GM18505 (cell line): ENCODE measurements around the gene OVOL3.

ENCODE experiments used
- ATAC-seq: cut with Tn5 transposase; IDR thresholded peaks from one replicate; pipeline ENCODE4 v1.9.1; 2021; ENCODE audit not compliant: unreplicated experiment
- POLR2A ChIP-seq: IDR thresholded peaks from 4 replicates; pipeline ENCODE4 v1.6.1; 2011; ENCODE audit warnings: borderline replicate concordance; ENCODE audit not compliant: insufficient read depth, insufficient read length; ENCODE audit errors: extremely low read depth

The OVOL3 gene

GRCh38 chr19:36136964-36137686, 26.2 kb downstream of the OVOL3 start:
- TF ChIP-seq POLR2A = no peak

GRCh38 chr19:36139120-36139472, 28.2 kb downstream of the OVOL3 start:
- TF ChIP-seq POLR2A = no peak
- ATAC-seq = no peak

More at GRCh38 chr19:36136964-36137686, 26.2 kb downstream of the OVOL3 start:
- no peak for ATAC-seq

- peak; percentile 89 for ATAC-seq
- peak; percentile 91 for TF ChIP-seq POLR2A
Observed at GRCh38 chr19:36139473-36140303, 28.7 kb downstream of the OVOL3 start, which contains the start of gene CAPNS1. Gene CAPNS1, plus strand, starts transcription at chr19:36140066. Its CDS starts 946 bp downstream, at chr19:36141012.

DNA sequence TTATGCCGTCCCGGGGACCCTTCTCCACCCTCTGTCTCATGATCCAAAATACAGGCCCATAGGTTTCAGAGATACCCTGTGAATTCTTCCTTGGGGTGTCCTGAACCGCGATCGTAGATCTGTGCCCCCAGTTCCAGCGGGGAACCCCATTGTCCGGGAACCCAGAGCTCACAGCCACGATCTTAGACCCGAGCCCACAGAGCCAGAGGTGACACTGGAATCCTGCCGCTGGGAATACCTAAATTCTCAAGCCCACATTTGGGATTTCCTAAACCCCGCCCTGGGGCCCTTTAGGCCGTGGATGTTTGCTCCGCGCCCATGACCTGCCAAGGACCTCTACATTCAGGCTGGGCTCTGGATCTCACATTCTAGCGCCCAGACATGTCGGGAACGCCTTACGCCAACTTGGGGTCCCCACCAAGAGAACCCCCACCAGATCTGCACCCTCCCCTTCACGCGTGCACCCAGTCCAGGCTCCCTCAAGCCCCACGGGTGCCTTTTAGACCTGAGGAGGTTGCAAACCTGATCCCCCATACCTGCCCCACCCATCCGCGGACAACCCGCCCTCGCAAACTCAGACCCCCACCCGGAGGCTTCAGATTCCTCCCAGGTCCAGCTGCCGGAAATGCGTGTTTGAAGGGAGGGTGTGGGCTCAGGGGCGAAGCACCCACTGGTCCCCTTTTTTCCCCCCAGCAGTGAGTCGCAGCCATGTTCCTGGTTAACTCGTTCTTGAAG, 29.5 kb downstream of the OVOL3 start:
- no peak for TF ChIP-seq POLR2A
- ATAC-seq = peak; percentile 1

DNA sequence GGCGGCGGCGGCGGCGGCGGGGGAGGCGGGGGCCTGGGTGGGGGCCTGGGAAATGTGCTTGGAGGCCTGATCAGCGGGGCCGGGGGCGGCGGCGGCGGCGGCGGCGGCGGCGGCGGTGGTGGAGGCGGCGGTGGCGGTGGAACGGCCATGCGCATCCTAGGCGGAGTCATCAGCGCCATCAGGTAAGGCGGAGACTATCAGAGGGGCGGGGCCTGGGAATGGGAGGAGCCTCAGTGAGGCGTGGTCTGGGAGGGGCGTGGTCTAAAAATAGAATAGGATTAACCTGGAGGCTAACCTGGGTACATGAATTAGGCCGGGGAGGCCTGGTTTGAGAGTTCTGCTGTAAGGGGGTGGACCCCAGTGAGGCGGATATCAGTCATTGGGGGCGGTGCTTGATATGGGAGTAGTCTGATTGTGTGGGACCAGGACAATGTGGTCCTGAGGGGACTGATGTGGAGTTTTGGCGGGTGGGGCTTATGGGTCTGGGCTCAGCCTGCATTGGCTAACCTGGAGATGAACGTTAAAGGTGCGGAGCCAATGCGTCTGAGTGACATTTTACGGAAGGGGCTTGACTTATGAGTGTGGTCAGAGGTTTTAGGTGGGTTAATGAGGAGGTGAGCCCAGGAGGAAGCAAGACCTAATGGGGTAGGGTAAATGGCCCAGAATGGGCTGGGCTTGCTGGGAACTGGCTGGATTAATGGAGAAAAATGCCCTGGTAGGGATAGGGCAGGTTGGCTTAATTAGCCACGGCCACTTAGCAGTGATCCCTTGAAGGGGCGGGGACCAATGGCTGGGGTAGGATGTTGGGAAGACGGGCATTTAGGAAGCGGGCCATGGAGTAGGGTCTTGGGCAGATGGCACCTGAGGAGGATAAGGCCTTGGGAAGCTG, 30.3 kb downstream of the OVOL3 start:
- TF ChIP-seq POLR2A = no peak
- ATAC-seq = peak; percentile 38

DNA sequence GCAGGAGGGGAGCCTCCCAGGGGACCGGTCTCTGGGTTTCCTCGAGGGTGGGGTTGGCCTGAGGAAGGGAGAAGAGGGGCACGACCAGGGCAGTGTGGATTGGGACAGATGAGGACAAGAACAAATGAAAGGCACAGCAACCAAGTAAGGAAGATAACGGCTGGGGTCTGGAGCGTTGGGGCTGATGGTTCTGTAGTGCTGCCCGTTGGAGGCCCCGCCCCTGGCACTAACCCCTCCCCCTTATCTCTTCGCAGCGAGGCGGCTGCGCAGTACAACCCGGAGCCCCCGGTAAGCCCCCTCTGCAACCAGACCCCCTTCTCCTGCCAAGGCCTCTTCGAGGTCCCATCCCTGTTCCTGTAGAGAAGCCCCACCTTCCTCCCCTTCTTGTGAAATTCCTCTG, 31.1 kb downstream of the OVOL3 start:
- TF ChIP-seq POLR2A = no peak
- no peak for ATAC-seq

DNA sequence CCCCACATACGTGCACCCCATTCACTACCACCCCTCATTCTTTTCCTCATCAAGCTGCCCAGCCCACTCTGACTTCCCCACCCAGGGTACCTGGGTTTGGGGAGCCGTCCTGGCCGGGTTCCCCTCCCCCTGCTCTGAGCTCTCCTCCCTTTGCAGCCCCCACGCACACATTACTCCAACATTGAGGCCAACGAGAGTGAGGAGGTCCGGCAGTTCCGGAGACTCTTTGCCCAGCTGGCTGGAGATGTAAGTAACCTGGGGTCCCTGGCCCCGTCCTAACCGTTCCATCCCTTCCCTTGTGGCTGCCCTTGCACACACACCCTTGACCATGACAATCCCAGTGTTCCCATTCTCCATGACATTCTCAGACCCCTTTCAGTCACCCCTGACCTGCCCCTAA, 31.6 kb downstream of the OVOL3 start:
- no peak for ATAC-seq
- no peak for TF ChIP-seq POLR2A

DNA sequence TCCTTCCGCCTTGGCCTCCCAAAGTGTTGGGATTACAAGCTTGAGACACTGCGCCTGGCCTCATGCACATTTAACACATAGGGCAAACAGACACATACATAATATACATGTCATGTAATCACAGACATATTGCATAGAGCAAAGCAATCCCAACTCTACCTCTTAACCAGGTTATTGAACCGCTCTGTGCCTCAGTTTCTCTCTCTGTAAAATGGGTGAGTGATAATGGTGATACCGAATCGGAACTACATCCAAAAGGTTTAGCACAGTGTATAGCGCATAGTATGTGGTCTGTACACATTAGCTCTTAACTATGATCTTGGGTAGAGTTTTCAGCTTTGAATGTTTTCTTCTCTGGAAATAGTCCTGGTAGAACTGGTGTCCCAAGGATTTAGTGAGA, 33.7 kb downstream of the OVOL3 start:
- no peak for TF ChIP-seq POLR2A
- ATAC-seq = no peak

DNA sequence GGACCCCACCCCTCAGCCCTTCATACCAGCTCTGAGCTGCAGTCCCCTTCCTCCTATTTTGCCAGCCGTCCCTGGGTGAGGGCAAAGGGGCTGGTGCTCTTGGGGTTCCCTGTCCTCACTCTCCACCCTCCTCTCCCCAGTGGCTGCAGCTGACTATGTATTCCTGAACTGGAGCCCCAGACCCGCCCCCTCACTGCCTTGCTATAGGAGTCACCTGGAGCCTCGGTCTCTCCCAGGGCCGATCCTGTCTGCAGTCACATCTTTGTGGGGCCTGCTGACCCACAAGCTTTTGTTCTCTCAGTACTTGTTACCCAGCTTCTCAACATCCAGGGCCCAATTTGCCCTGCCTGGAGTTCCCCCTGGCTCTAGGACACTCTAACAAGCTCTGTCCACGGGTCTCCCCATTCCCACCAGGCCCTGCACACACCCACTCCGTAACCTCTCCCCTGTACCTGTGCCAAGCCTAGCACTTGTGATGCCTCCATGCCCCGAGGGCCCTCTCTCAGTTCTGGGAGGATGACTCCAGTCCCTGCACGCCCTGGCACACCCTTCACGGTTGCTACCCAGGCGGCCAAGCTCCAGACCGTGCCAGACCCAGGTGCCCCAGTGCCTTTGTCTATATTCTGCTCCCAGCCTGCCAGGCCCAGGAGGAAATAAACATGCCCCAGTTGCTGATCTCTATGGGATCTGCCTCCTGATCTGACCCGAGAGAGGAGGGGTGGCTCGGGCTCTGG, 38.9 kb downstream of the OVOL3 start:
- no peak for ATAC-seq

DNA sequence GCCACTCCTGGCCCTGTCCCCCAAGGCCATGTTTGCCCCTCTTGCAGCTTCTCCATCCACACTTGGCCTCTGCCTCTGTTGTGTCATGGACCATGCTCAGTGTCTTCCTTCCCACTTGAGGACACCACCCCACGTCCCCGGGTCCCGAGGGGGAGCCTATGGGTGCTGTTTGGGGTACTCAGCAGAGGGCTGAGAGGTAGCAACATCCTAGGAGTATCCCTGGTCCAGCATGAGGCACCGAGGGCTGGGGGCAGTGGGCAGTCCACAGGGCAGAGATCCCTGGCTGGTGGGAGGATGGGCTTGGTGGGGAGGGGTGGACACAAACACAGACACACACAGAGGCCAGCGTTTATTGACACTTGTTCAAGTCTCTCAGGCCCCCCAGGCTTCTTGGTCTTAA, 39.6 kb downstream of the OVOL3 start:
- no peak for TF ChIP-seq POLR2A
- no peak for ATAC-seq

More for the DNA sequence above, 38.9 kb downstream of the OVOL3 start:
- TF ChIP-seq POLR2A = no peak

- ATAC-seq = no peak
- TF ChIP-seq POLR2A = no peak
Observed at GRCh38 chr19:36151144-36152018, 40.4 kb downstream of the OVOL3 start.
